H1 (cell line): ENCODE results near the gene LIFR. TPM values are rescaled to one million over a fixed set of nuclear protein-coding genes. Genes with fewer than 3 reads are reported as not detected.

ENCODE experiments used
- BACH1 ChIP-seq: IDR thresholded peaks from 2 replicates; pipeline ENCODE4 v1.6.1; 2012; ENCODE audit warnings: low read length, improper control_type of control experiment
- BCL11A ChIP-seq, 2 experiments: IDR thresholded peaks; one replicate each; pipeline ENCODE4 v1.6.1; 2011; ENCODE audit warnings: low read depth in 2 of 2, low read length in 2 of 2, mild to moderate bottlenecking in 2 of 2
- EP300 ChIP-seq, 2 experiments: IDR thresholded peaks; 1 replicate in 1 of 2; 2 replicates in 1 of 2; pipeline ENCODE4 v1.6.1; 2011 to 2012; ENCODE audit warnings: low read depth in 2 of 2, low read length in 2 of 2, mild to moderate bottlenecking in 2 of 2, borderline replicate concordance in 1 of 2, inconsistent platforms in 1 of 2, moderate library complexity in 1 of 2
- GTF2F1 ChIP-seq: IDR thresholded peaks from 2 replicates; pipeline ENCODE4 v1.6.1; 2012; ENCODE audit warnings: low read depth, low read length, improper control_type of control experiment, borderline replicate concordance
- NANOG ChIP-seq: IDR thresholded peaks from 2 replicates; pipeline ENCODE4 v1.6.1; 2011; ENCODE audit warnings: low read length, low read depth, mild to moderate bottlenecking, inconsistent platforms; ENCODE audit not compliant: insufficient read depth, poor library complexity, severe bottlenecking
- POLR2A ChIP-seq, 2 experiments: IDR thresholded peaks; 1 replicate in 1 of 2; 2 replicates in 1 of 2; pipeline ENCODE4 v1.6.1; 2011; ENCODE audit warnings: low read depth in 2 of 2, low read length in 2 of 2, mild to moderate bottlenecking in 2 of 2; ENCODE audit errors: control extremely low read depth in 1 of 2
- SUZ12 ChIP-seq: fragments of 200-600 bp; sonication (generic); IDR thresholded peaks from 2 replicates; pipeline ENCODE4 v1.6.1; 2012; ENCODE audit warnings: mild to moderate bottlenecking, inconsistent platforms, low read length, moderate library complexity, mixed read lengths
- TBP ChIP-seq: IDR thresholded peaks from 2 replicates; pipeline ENCODE4 v1.6.1; 2011; ENCODE audit warnings: low read depth, low read length, improper control_type of control experiment
- polyA plus RNA-seq, 7 experiments: library from polyadenylated mRNA; depleted of rRNA in 3 of 7; stranded (reverse) in 5 of 7; unstranded in 2 of 7; fragments of >200 nt in 5 of 7; fragments of 200-250 nt in 2 of 7; gene quantifications; 1 replicate in 5 of 7; 2 replicates in 1 of 7; 4 replicates in 1 of 7; pipeline versions ENCODE4 v1.2.1 to v1.2.3, GENCODE V29; 2011 to 2013; ENCODE audit warnings: missing spikeins in 2 of 7, mixed read lengths in 2 of 7
- total RNA-seq: library from RNA; stranded (reverse); fragmentation: NEBNext Ultra II Directional; extraction: Animal tissue kit (Norgen Biotek cat#: 25700); gene quantifications from 2 replicates; pipeline ENCODE4 v1.2.1, GENCODE V29; 2021
- TF ChIP-seq, protein P1 (sequence below): IDR thresholded peaks from 2 replicates; pipeline ENCODE4 v1.6.1; 2012; ENCODE audit warnings: inconsistent platforms

The LIFR gene
- total and polyA plus RNA-seq, 2 of the 8 experiments (the other 6 are each of a cell fraction or from before 2014, with no cell fraction given), result 2.0 to 18.9 TPM

DNA sequence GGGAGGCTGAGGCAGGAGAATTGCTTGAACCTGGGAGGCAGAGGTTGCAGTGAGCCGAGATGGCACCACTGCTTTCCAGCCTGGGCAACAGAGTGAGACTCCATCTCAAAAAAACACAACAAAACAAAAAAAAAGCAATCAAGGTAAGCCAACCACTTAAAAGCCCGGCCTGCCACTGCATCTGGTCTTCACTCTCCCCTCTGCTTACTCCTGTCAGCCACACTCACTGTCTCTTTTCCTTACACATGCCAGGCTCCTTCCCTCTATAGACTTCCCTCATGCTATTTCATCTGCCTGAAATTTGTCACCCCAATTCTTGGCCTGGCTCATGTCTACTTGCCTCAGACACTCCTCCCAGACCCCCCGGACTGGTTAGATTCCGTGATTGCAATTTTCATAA lies 17.6 kb upstream of the LIFR start (continued):
- TF ChIP-seq BACH1 (no peak), EP300 (IDR thresholded peaks at IDR 0.05; ENCODE audit: borderline replicate concordance in 1 of 2, low read depth in 2 of 2, low read length in 2 of 2) (no peak), TBP (no peak), SUZ12 (no peak), NANOG (no peak), BCL11A (IDR thresholded peaks at IDR 0.05; ENCODE audit: low read depth in 2 of 2, low read length in 2 of 2) (no peak), POLR2A (IDR thresholded peaks at IDR 0.05; ENCODE audit: control extremely low read depth in 1 of 2, low read depth in 2 of 2, low read length in 2 of 2) (no peak), GTF2F1 (no peak)
- TF ChIP-seq, protein P1, sequence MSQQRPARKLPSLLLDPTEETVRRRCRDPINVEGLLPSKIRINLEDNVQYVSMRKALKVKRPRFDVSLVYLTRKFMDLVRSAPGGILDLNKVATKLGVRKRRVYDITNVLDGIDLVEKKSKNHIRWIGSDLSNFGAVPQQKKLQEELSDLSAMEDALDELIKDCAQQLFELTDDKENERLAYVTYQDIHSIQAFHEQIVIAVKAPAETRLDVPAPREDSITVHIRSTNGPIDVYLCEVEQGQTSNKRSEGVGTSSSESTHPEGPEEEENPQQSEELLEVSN, result no peak
- TF ChIP-seq, all 59 proteins: peak for 0
